HCT116 (cell line): Measurements from ENCODE around the gene PTPN4. TPM values are rescaled to one million over a fixed set of nuclear protein-coding genes. Genes with fewer than 3 reads are reported as not detected.

Source experiments
- ATAC-seq: fragments of 200-7000 bp; cut with Tn5 transposase; 2 replicates; pipeline ENCODE4 v1.9.1; 2020; ENCODE audit warnings: mild to moderate bottlenecking, moderate library complexity
- BruUV-seq: library from RNA; stranded (reverse); fragments of 400-500 nt; replicated peaks from 2 replicates; lab custom pipeline; 2021; lab: Mats Ljungman, UMichigan
- CTCF ChIA-PET: fragments of 300-600 bp; sonication (Branson Sonifier 250); formaldehyde crosslinking; loops from one replicate; lab custom pipeline; 2021; ENCODE audit warnings: antibody characterized with exemption; lab: Charles Lee
- POLR2A ChIA-PET: fragments of 300-600, 350-600 bp; sonication (Branson Sonifier 250); formaldehyde crosslinking; loops from one replicate; lab custom pipeline; 2021; ENCODE audit warnings: antibody characterized with exemption; lab: Charles Lee
- RAD21 ChIA-PET, 2 experiments: fragments of 300-600 bp; sonication (Branson Sonifier 250); formaldehyde crosslinking; loops; one replicate each; lab custom pipeline; 2023; ENCODE audit warnings: low total read pairs in 2 of 2; ENCODE audit not compliant: uncharacterized antibody in 2 of 2, unreplicated experiment in 2 of 2, low non-redundant PET in 1 of 2; lab: Charles Lee
- DNase-seq: peaks from one replicate; pipeline ENCODE4 v3.0.0-alpha.2; 2010; ENCODE audit warnings: low read depth, low spot score
- H2AFZ ChIP-seq: fragments of 200-600 bp; shearing (Covaris generic), sonication (generic); 2 replicates; pipeline ENCODE4 v1.6.1; 2017; ENCODE audit warnings: low read depth, mixed run types, mixed read lengths, antibody characterized with exemption, low read length; ENCODE audit not compliant: poor library complexity, severe bottlenecking
- H3K27ac ChIP-seq: 2 replicates; pipeline ENCODE4 v1.5.1; 2012; ENCODE audit warnings: low read depth, low read length
- H3K27me3 ChIP-seq: fragments of 200-600 bp; sonication (generic); 2 replicates; pipeline ENCODE4 v1.6.1; 2016; ENCODE audit warnings: mixed run types, low read length, mixed read lengths; ENCODE audit not compliant: insufficient read depth
- H3K36me3 ChIP-seq, 2 experiments: fragments of 200-500 bp in 1 of 2; fragments of 200-600 bp in 1 of 2; sonication (Bioruptor generic) in 1 of 2; sonication (generic) in 1 of 2; 2 replicates each; pipeline versions ENCODE4 v1.5.1 to v1.6.1; 2014 to 2016; ENCODE audit warnings: low read length in 2 of 2, inconsistent platforms in 1 of 2, mixed read lengths in 1 of 2, mixed run types in 1 of 2; ENCODE audit not compliant: insufficient read depth in 2 of 2, control insufficient read depth in 1 of 2
- H3K4me1 ChIP-seq, 2 experiments: fragments of 200-600 bp in 1 of 2; sonication (generic) in 1 of 2; 2 replicates each; pipeline versions ENCODE4 v1.5.1 to v1.6.1; 2012 to 2017; ENCODE audit warnings: low read length in 2 of 2, inconsistent platforms in 1 of 2, mild to moderate bottlenecking in 1 of 2, mixed read lengths in 1 of 2, mixed run types in 1 of 2, moderate library complexity in 1 of 2; ENCODE audit not compliant: insufficient read depth in 2 of 2, control insufficient read depth in 1 of 2
- H3K4me2 ChIP-seq: fragments of 200-600 bp; sonication (generic); 2 replicates; pipeline ENCODE4 v1.6.1; 2017; ENCODE audit warnings: mixed run types, low read length, mixed read lengths
- H3K4me3 ChIP-seq, 2 experiments: fragments of 200-600 bp in 1 of 2; sonication (generic) in 1 of 2; replicated peaks in 1 of 2; 2 replicates each; pipeline ENCODE4 v1.5.1; 2011 to 2016; ENCODE audit warnings: low read length in 2 of 2, control low read depth in 1 of 2, low read depth in 1 of 2, mild to moderate bottlenecking in 1 of 2, mixed read lengths in 1 of 2, mixed run types in 1 of 2
- H3K79me2 ChIP-seq: fragments of 200-600 bp; sonication (generic); 2 replicates; pipeline ENCODE4 v1.6.1; 2017; ENCODE audit warnings: mild to moderate bottlenecking, mixed run types, low read length, moderate library complexity, mixed read lengths; ENCODE audit not compliant: insufficient read depth
- H3K9ac ChIP-seq: fragments of 200-600 bp; sonication (generic); 2 replicates; pipeline ENCODE4 v1.6.1; 2016; ENCODE audit warnings: low read length, mixed read lengths
- H3K9me2 ChIP-seq: fragments of 200-600 bp; sonication (generic), shearing (Covaris generic); 2 replicates; pipeline ENCODE4 v1.6.1; 2017; ENCODE audit warnings: mixed run types, mild to moderate bottlenecking, moderate library complexity; ENCODE audit not compliant: insufficient read depth
- H3K9me3 ChIP-seq, 2 experiments: fragments of 200-500 bp in 1 of 2; fragments of 200-600 bp in 1 of 2; sonication (Bioruptor generic) in 1 of 2; sonication (generic) in 1 of 2; 2 replicates each; pipeline ENCODE4 v1.6.1; 2014 to 2017; ENCODE audit warnings: low read length in 2 of 2, mixed read lengths in 2 of 2, inconsistent platforms in 1 of 2, low read depth in 1 of 2, mild to moderate bottlenecking in 1 of 2, mixed run types in 1 of 2, moderate library complexity in 1 of 2; ENCODE audit not compliant: control insufficient read depth in 1 of 2, insufficient read depth in 1 of 2
- H4K20me1 ChIP-seq: fragments of 200-600 bp; sonication (generic), shearing (Covaris generic); 2 replicates; pipeline ENCODE4 v1.6.1; 2017; ENCODE audit warnings: mixed run types, mild to moderate bottlenecking, moderate library complexity; ENCODE audit not compliant: insufficient read depth
- CBX3 ChIP-seq: IDR thresholded peaks from 2 replicates; pipeline ENCODE4 v1.6.1; 2012; ENCODE audit warnings: low read depth
- EGR1 ChIP-seq: IDR thresholded peaks from 2 replicates; pipeline ENCODE4 v1.6.1; 2012; ENCODE audit warnings: low read depth
- EZH2 ChIP-seq: fragments of 200-600 bp; sonication (generic); IDR thresholded peaks from 2 replicates; pipeline ENCODE4 v1.6.1; 2017; ENCODE audit warnings: antibody characterized with exemption, mixed run types
- EZH2phosphoT487 ChIP-seq: fragments of 200-600 bp; IDR thresholded peaks from 2 replicates; pipeline ENCODE4 v1.6.1; 2018; ENCODE audit warnings: antibody characterized with exemption, borderline replicate concordance
- FOSL1 ChIP-seq: IDR thresholded peaks from 2 replicates; pipeline ENCODE4 v1.6.1; 2012; ENCODE audit warnings: low read depth
- JUND ChIP-seq: IDR thresholded peaks from 2 replicates; pipeline ENCODE4 v1.6.1; 2012
- POLR2A ChIP-seq: IDR thresholded peaks from 2 replicates; pipeline ENCODE4 v1.7.0; 2011; ENCODE audit warnings: borderline replicate concordance; ENCODE audit not compliant: insufficient read depth, insufficient read length; ENCODE audit errors: extremely low read depth
- POLR2AphosphoS5 ChIP-seq: IDR thresholded peaks from 2 replicates; pipeline ENCODE4 v1.6.1; 2011; ENCODE audit warnings: mild to moderate bottlenecking, low read depth, low read length, moderate library complexity
- RAD21 ChIP-seq: IDR thresholded peaks from 2 replicates; pipeline ENCODE4 v1.6.1; 2012; ENCODE audit warnings: low read depth, mild to moderate bottlenecking
- SIN3A ChIP-seq: IDR thresholded peaks from 2 replicates; pipeline ENCODE4 v1.6.1; 2012; ENCODE audit warnings: low read depth
- SP1 ChIP-seq: IDR thresholded peaks from 2 replicates; pipeline ENCODE4 v1.6.1; 2012; ENCODE audit warnings: low read depth
- SRF ChIP-seq: IDR thresholded peaks from 2 replicates; pipeline ENCODE4 v1.6.1; 2012; ENCODE audit warnings: low read depth
- TCF7L2 ChIP-seq: IDR thresholded peaks from 2 replicates; pipeline ENCODE4 v1.7.0; 2011; ENCODE audit warnings: borderline replicate concordance, inconsistent platforms; ENCODE audit not compliant: insufficient read depth, insufficient read length; ENCODE audit errors: extremely low read depth
- YY1 ChIP-seq: IDR thresholded peaks from 2 replicates; pipeline ENCODE4 v1.6.1; 2011; ENCODE audit warnings: low read length, low read depth, moderate library complexity, mild to moderate bottlenecking; ENCODE audit not compliant: insufficient replicate concordance; ENCODE audit errors: extremely low read depth
- ZFX ChIP-seq: fragments of 450-650 bp; IDR thresholded peaks from 2 replicates; pipeline ENCODE4 v1.6.1; 2017
- ZNF274 ChIP-seq: fragments of 200-500 bp; sonication (Bioruptor generic); IDR thresholded peaks from 2 replicates; pipeline ENCODE4 v1.6.1; 2014; ENCODE audit warnings: mild to moderate bottlenecking, low read depth, low read length, inconsistent platforms
- intact Hi-C: fragments of 100-400 bp; cut with micrococcal nuclease; formaldehyde crosslinking; loops from 2 replicates; pipeline ENCODE4 v1.10.0; 2022
- total RNA-seq: library from RNA; stranded (reverse); gene quantifications from one replicate; pipeline ENCODE4 v1.2.1, GENCODE V29; 2021; ENCODE audit not compliant: unreplicated experiment
- TF ChIP-seq, protein P1 (sequence below): IDR thresholded peaks from 2 replicates; pipeline ENCODE4 v1.6.1; 2012; ENCODE audit warnings: low read depth
- TF ChIP-seq, protein P2 (sequence below), 3 experiments: fragments of 200-600 bp in 1 of 3; sonication (generic) in 1 of 3; IDR thresholded peaks in 2 of 3; conservative IDR thresholded peaks in 1 of 3; 2 replicates each; pipeline ENCODE4 v1.5.1; 2012 to 2017; ENCODE audit warnings: low read depth in 2 of 3, low read length in 2 of 3, antibody characterized with exemption in 1 of 3, borderline replicate concordance in 1 of 3, control low read depth in 1 of 3, mild to moderate bottlenecking in 1 of 3, mixed read lengths in 1 of 3, mixed run types in 1 of 3, moderate library complexity in 1 of 3; ENCODE audit not compliant: insufficient read depth in 1 of 3
- TF ChIP-seq, protein P3 (sequence below): IDR thresholded peaks from 2 replicates; pipeline ENCODE4 v1.6.1; 2012
- TF ChIP-seq, protein P4 (sequence below): IDR thresholded peaks from 2 replicates; pipeline ENCODE4 v1.6.1; 2012

The PTPN4 gene
- total RNA-seq, 1 experiment from 2014 or later: 38.4 TPM

DNA sequence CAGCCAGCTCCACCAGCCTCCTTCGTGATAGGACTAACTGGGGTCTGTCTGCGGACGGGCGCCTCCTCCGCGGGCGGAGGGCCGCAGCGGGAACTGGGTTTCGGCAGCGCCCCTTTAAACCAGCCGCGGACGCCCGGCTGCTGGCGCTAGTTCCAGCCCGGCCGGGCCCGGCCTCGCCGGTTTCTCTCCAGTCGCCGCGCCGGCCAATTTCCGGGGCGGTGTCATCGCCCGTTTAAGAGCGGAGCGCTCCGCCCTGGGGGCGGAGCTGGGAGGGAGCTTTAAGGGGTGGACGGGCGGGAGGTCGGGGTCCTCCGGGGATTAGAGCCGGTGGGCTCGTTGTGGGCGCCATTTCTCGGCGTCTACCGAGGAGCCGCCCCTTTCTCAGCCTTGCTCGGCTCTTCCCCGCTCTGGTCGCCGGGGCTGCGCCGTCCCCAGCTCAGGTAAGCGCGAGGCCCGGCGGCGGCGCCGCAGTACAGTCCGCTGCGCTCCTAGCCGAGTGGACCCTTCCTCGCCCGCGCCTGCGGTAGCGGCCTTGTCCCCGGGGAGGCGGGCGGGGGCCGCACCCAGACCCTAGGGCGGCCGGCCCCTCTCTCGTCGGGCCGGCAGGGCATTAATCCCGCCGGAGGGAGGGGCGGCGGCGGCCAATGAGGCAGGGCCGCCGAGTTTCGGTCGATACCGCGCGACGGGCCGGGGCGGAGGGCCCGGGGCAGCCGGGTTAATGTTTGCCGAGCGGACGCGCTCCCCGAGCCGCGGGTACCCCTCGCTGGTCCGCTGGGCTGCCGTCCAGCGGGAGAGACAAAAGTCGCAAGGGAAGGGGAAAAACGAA is 253.3 kb downstream of the PTPN4 start, which contains the start of gene EPB41L5:
Gene EPB41L5, plus strand, starts transcription at position 307 of the 826 bp plus-strand sequence. CDS start 6,008 bp downstream, outside the sequence.
- POLR2A ChIA-PET: interaction anchor here (0.6 to 1.1 kb wide), 4 partner anchors 16 to 203 kb away, joined by 3 to 5 read pairs (median 3); no protein-coding TSS in a partner anchor
- H3K4me1 ChIP-seq: peaks cover 5 to 27% of the 10 kb centered on the region in 2 experiments; a peak in 3 of 4 replicates
- H2AFZ ChIP-seq: peak within 1 kb of the TSS; percentile 85
- H3K79me2 ChIP-seq: peaks cover 13% of the 10 kb centered on the region
- RAD21 ChIA-PET: interaction anchor here in 1 of 2 experiments (0.6 kb wide), 1 partner anchor 17 kb away, joined by 3 read pairs; no protein-coding TSS in a partner anchor
- H3K4me2 ChIP-seq: peak within 1 kb of the TSS; percentile 85
- H3K9ac ChIP-seq: peak within 1 kb of the TSS; percentile 74
- CTCF ChIA-PET: interaction anchor here (0.9 to 1.4 kb wide), 3 partner anchors 14 to 300 kb away, joined by 3 to 5 read pairs (median 3); no protein-coding TSS in a partner anchor
- H3K36me3 ChIP-seq: no peaks in the 10 kb centered on the region
- ATAC-seq (peak; percentile 90), DNase-seq (peak; percentile 87)
- no peaks in the 10 kb centered on the region for H4K20me1 ChIP-seq
- BruUV-seq: no TSS peak
- intact Hi-C loops: loop anchor here (5.0 to 10.0 kb wide), 2 partner anchors 256 to 308 kb away; partner anchors contain the start of gene PTPN4
- H3K27me3 ChIP-seq: no peaks in the 10 kb centered on the region
- H3K9me3 ChIP-seq: no peaks in the 10 kb centered on the region
- peak within 1 kb of the TSS; percentile 60 for H3K27ac ChIP-seq
- H3K4me3 ChIP-seq: peak within 1 kb of the TSS; percentile 62 to 77
- no peaks in the 10 kb centered on the region for H3K9me2 ChIP-seq
- TF ChIP-seq ZNF274: no peak
- peak; percentile 76 for TF ChIP-seq YY1
- peak; percentile 85 for TF ChIP-seq POLR2AphosphoS5
- TF ChIP-seq POLR2A: peak; percentile 79
- TF ChIP-seq RAD21: no peak
- TF ChIP-seq, protein P1, sequence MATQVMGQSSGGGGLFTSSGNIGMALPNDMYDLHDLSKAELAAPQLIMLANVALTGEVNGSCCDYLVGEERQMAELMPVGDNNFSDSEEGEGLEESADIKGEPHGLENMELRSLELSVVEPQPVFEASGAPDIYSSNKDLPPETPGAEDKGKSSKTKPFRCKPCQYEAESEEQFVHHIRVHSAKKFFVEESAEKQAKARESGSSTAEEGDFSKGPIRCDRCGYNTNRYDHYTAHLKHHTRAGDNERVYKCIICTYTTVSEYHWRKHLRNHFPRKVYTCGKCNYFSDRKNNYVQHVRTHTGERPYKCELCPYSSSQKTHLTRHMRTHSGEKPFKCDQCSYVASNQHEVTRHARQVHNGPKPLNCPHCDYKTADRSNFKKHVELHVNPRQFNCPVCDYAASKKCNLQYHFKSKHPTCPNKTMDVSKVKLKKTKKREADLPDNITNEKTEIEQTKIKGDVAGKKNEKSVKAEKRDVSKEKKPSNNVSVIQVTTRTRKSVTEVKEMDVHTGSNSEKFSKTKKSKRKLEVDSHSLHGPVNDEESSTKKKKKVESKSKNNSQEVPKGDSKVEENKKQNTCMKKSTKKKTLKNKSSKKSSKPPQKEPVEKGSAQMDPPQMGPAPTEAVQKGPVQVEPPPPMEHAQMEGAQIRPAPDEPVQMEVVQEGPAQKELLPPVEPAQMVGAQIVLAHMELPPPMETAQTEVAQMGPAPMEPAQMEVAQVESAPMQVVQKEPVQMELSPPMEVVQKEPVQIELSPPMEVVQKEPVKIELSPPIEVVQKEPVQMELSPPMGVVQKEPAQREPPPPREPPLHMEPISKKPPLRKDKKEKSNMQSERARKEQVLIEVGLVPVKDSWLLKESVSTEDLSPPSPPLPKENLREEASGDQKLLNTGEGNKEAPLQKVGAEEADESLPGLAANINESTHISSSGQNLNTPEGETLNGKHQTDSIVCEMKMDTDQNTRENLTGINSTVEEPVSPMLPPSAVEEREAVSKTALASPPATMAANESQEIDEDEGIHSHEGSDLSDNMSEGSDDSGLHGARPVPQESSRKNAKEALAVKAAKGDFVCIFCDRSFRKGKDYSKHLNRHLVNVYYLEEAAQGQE: no peak
- TF ChIP-seq, protein P2, sequence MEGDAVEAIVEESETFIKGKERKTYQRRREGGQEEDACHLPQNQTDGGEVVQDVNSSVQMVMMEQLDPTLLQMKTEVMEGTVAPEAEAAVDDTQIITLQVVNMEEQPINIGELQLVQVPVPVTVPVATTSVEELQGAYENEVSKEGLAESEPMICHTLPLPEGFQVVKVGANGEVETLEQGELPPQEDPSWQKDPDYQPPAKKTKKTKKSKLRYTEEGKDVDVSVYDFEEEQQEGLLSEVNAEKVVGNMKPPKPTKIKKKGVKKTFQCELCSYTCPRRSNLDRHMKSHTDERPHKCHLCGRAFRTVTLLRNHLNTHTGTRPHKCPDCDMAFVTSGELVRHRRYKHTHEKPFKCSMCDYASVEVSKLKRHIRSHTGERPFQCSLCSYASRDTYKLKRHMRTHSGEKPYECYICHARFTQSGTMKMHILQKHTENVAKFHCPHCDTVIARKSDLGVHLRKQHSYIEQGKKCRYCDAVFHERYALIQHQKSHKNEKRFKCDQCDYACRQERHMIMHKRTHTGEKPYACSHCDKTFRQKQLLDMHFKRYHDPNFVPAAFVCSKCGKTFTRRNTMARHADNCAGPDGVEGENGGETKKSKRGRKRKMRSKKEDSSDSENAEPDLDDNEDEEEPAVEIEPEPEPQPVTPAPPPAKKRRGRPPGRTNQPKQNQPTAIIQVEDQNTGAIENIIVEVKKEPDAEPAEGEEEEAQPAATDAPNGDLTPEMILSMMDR (IDR thresholded peaks at IDR 0.05 in 2 of 3, conservative IDR thresholded peaks at IDR 0.05 in 1 of 3; ENCODE audit: borderline replicate concordance in 1 of 3, insufficient read depth in 1 of 3, low read depth in 2 of 3, low read length in 2 of 3): no peak
- no peak for TF ChIP-seq EZH2
- TF ChIP-seq SP1: peak; percentile 73
- no peak for TF ChIP-seq CBX3
- TF ChIP-seq SIN3A: peak; percentile 32; the same call in 1 of the 2 replicates
- no peak for TF ChIP-seq JUND
- TF ChIP-seq, protein P3, sequence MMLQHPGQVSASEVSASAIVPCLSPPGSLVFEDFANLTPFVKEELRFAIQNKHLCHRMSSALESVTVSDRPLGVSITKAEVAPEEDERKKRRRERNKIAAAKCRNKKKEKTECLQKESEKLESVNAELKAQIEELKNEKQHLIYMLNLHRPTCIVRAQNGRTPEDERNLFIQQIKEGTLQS: no peak
- TF ChIP-seq FOSL1: no peak
- TF ChIP-seq ZFX: peak; percentile 86
- TF ChIP-seq, protein P4, sequence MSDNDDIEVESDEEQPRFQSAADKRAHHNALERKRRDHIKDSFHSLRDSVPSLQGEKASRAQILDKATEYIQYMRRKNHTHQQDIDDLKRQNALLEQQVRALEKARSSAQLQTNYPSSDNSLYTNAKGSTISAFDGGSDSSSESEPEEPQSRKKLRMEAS: peak; percentile 85
- TF ChIP-seq SRF: 0 out of 2 replicates have a peak, but pooled peaks have one; percentile 8
- peak; percentile 36 for TF ChIP-seq TCF7L2
- no peak for TF ChIP-seq EGR1
- no peak for TF ChIP-seq EZH2phosphoT487
